Ishikawa (cell line): ENCODE measurements around the gene NUDC.

Experiments
- CEBPB ChIP-seq: IDR thresholded peaks from 2 replicates; pipeline ENCODE4 v1.6.1; 2012
- CREB1 ChIP-seq: IDR thresholded peaks from 2 replicates; pipeline ENCODE4 v1.6.1; 2012; ENCODE audit warnings: low read depth
- EGR1 ChIP-seq: IDR thresholded peaks from 2 replicates; pipeline ENCODE4 v1.6.1; 2012
- EP300 ChIP-seq: IDR thresholded peaks from 2 replicates; pipeline ENCODE4 v1.6.1; 2012; ENCODE audit warnings: borderline replicate concordance
- FOXM1 ChIP-seq: IDR thresholded peaks from 2 replicates; pipeline ENCODE4 v1.6.1; 2012; ENCODE audit warnings: low read depth, borderline replicate concordance
- MAX ChIP-seq: IDR thresholded peaks from 2 replicates; pipeline ENCODE4 v1.6.1; 2012
- NFIC ChIP-seq: IDR thresholded peaks from 2 replicates; pipeline ENCODE4 v1.6.1; 2012
- RAD21 ChIP-seq: IDR thresholded peaks from 2 replicates; pipeline ENCODE4 v1.6.1; 2012; ENCODE audit warnings: low read depth
- REST ChIP-seq: IDR thresholded peaks from 2 replicates; pipeline ENCODE4 v1.6.1; 2012; ENCODE audit warnings: low read depth, mild to moderate bottlenecking
- TAF1 ChIP-seq: IDR thresholded peaks from 2 replicates; pipeline ENCODE4 v1.6.1; 2012; ENCODE audit warnings: low read depth, mild to moderate bottlenecking
- TCF12 ChIP-seq: IDR thresholded peaks from 2 replicates; pipeline ENCODE4 v1.6.1; 2012; ENCODE audit warnings: low read depth
- TEAD4 ChIP-seq: IDR thresholded peaks from 2 replicates; pipeline ENCODE4 v1.6.1; 2012
- USF1 ChIP-seq: IDR thresholded peaks from 2 replicates; pipeline ENCODE4 v1.6.1; 2012
- YY1 ChIP-seq: IDR thresholded peaks from 2 replicates; pipeline ENCODE4 v1.6.1; 2012; ENCODE audit warnings: low read depth
- ZBTB7A ChIP-seq: IDR thresholded peaks from 2 replicates; pipeline ENCODE4 v1.6.1; 2012; ENCODE audit warnings: low read depth

The NUDC gene

GRCh38 chr1:26961826-26962225, 40.3 kb downstream of the NUDC start:
- TF ChIP-seq ZBTB7A: no peak
- TF ChIP-seq TEAD4: no peak
- no peak for TF ChIP-seq YY1
- TF ChIP-seq NFIC: no peak
- no peak for TF ChIP-seq MAX
- TF ChIP-seq TAF1: no peak
- no peak for TF ChIP-seq CREB1
- no peak for TF ChIP-seq FOXM1

GRCh38 chr1:26965213-26965612, 43.7 kb downstream of the NUDC start:
- TF ChIP-seq CREB1 (no peak), TCF12 (no peak), RAD21 (no peak), CEBPB (no peak), MAX (no peak), YY1 (no peak)

- TF ChIP-seq YY1: no peak
- no peak for TF ChIP-seq RAD21
- TF ChIP-seq MAX: no peak
Measured at GRCh38 chr1:26965628-26966027, 44.1 kb downstream of the NUDC start.

- TF ChIP-seq TEAD4: no peak
- TF ChIP-seq NFIC: no peak
- no peak for TF ChIP-seq TCF12
- no peak for TF ChIP-seq FOXM1
- TF ChIP-seq MAX: no peak
- no peak for TF ChIP-seq ZBTB7A
- no peak for TF ChIP-seq EGR1
- TF ChIP-seq TAF1: no peak
- no peak for TF ChIP-seq REST
- no peak for TF ChIP-seq USF1
- TF ChIP-seq YY1: no peak
- TF ChIP-seq CEBPB: no peak
- TF ChIP-seq RAD21: no peak
- no peak for TF ChIP-seq CREB1
- TF ChIP-seq EP300: no peak
Measured at GRCh38 chr1:26970810-26971209, 49.3 kb downstream of the NUDC start.

GRCh38 chr1:26971590-26971989, 50.0 kb downstream of the NUDC start:
- TF ChIP-seq TEAD4: no peak
- TF ChIP-seq TAF1: no peak
- no peak for TF ChIP-seq USF1
- TF ChIP-seq CEBPB: no peak
- no peak for TF ChIP-seq TCF12
- TF ChIP-seq MAX: no peak
- no peak for TF ChIP-seq CREB1
- TF ChIP-seq FOXM1: no peak
- no peak for TF ChIP-seq YY1
- no peak for TF ChIP-seq RAD21
- TF ChIP-seq NFIC: no peak
- TF ChIP-seq EP300: no peak
- no peak for TF ChIP-seq ZBTB7A

- TF ChIP-seq NFIC (no peak), TCF12 (no peak), CEBPB (no peak), ZBTB7A (no peak), REST (no peak), TAF1 (no peak), CREB1 (no peak), FOXM1 (no peak), EGR1 (no peak), USF1 (no peak), EP300 (no peak), MAX (no peak), TEAD4 (no peak), RAD21 (no peak), YY1 (no peak)
Measured at GRCh38 chr1:26972390-26972789, 50.8 kb downstream of the NUDC start.
